OCI-LY7 (cell line): Measurements from ENCODE around the gene MAP1LC3B. TPM values are rescaled to one million over a fixed set of nuclear protein-coding genes. Genes with fewer than 3 reads are reported as not detected.

Source experiments
- BruUV-seq: library from RNA; stranded (reverse); fragments of 400-500 nt; replicated peaks from 2 replicates; lab custom pipeline; 2021; lab: Mats Ljungman, UMichigan
- CTCF ChIA-PET: fragments of 300-600 bp; sonication (Branson Sonifier 250); formaldehyde crosslinking; loops from one replicate; lab custom pipeline; 2022; ENCODE audit warnings: antibody characterized with exemption; ENCODE audit not compliant: unreplicated experiment; lab: Charles Lee
- POLR2A ChIA-PET: fragments of 300-600 bp; sonication (Branson Sonifier 250); formaldehyde crosslinking; loops from one replicate; lab custom pipeline; 2022; ENCODE audit warnings: antibody characterized with exemption; lab: Charles Lee
- DNase-seq: peaks from one replicate; pipeline ENCODE4 v3.0.0-alpha.2; 2015; ENCODE audit warnings: low spot score
- H2AFZ ChIP-seq: fragments of 200-600 bp; sonication (generic), shearing (Covaris generic); 2 replicates; pipeline ENCODE4 v1.6.1; 2014; ENCODE audit warnings: mild to moderate bottlenecking, antibody characterized with exemption, low read length, moderate library complexity
- H3K27ac ChIP-seq: fragments of 200-600 bp; sonication (generic); 2 replicates; pipeline ENCODE4 v1.5.1; 2014; ENCODE audit warnings: mixed run types, low read depth, mild to moderate bottlenecking, moderate library complexity, low read length, inconsistent platforms; ENCODE audit not compliant: poor library complexity, severe bottlenecking
- H3K36me3 ChIP-seq: fragments of 200-600 bp; sonication (generic); 2 replicates; pipeline ENCODE4 v1.6.1; 2014; ENCODE audit warnings: mild to moderate bottlenecking, antibody characterized with exemption, low read length, moderate library complexity, mixed read lengths; ENCODE audit not compliant: insufficient read depth
- H3K4me1 ChIP-seq: fragments of 200-600 bp; sonication (generic); 2 replicates; pipeline ENCODE4 v1.5.1; 2014; ENCODE audit warnings: mild to moderate bottlenecking, low read length; ENCODE audit not compliant: insufficient read depth, poor library complexity, severe bottlenecking
- H3K4me2 ChIP-seq: fragments of 200-600 bp; sonication (generic); 2 replicates; pipeline ENCODE4 v1.6.1; 2014; ENCODE audit warnings: mild to moderate bottlenecking, low read length
- H3K4me3 ChIP-seq: fragments of 200-600 bp; sonication (generic); 2 replicates; pipeline ENCODE4 v1.5.1; 2014; ENCODE audit warnings: mild to moderate bottlenecking, low read depth, low read length; ENCODE audit not compliant: poor library complexity, severe bottlenecking
- H3K79me2 ChIP-seq: fragments of 200-600 bp; sonication (generic); 2 replicates; pipeline ENCODE4 v1.6.1; 2016; ENCODE audit warnings: low read depth, mild to moderate bottlenecking, low read length, moderate library complexity, mixed read lengths; ENCODE audit not compliant: insufficient read depth
- H3K9me2 ChIP-seq: fragments of 200-600 bp; sonication (generic); 2 replicates; pipeline ENCODE4 v1.6.1; 2016; ENCODE audit warnings: mild to moderate bottlenecking, low read length, mixed read lengths; ENCODE audit not compliant: insufficient read depth
- H3K9me3 ChIP-seq: fragments of 200-600 bp; sonication (generic); 2 replicates; pipeline ENCODE4 v1.6.1; 2014; ENCODE audit warnings: mild to moderate bottlenecking, mixed run types, low read length, mixed read lengths
- H4K20me1 ChIP-seq: fragments of 200-600 bp; sonication (generic); 2 replicates; pipeline ENCODE4 v1.6.1; 2014; ENCODE audit warnings: mild to moderate bottlenecking, antibody characterized with exemption, low read length, moderate library complexity, mixed read lengths; ENCODE audit not compliant: insufficient read depth
- CTCF ChIP-seq: fragments of 200-600 bp; sonication (generic); conservative IDR thresholded peaks from 2 replicates; pipeline ENCODE4 v1.5.1; 2014; ENCODE audit warnings: mild to moderate bottlenecking, antibody characterized with exemption, low read length, moderate library complexity, mixed read lengths
- EZH2phosphoT487 ChIP-seq: fragments of 200-600 bp; sonication (generic); IDR thresholded peaks from 2 replicates; pipeline ENCODE4 v1.6.1; 2018; ENCODE audit warnings: low read depth, borderline replicate concordance, mild to moderate bottlenecking, mixed run types, antibody characterized with exemption, low read length, moderate library complexity, mixed read lengths
- intact Hi-C: fragments of 100-400 bp; cut with micrococcal nuclease; formaldehyde crosslinking; loops from one replicate; pipeline ENCODE4 v1.10.0; 2022; ENCODE audit not compliant: unreplicated experiment
- total RNA-seq, 2 experiments: library from RNA; depleted of rRNA in 1 of 2; stranded (reverse); fragments of >200 nt in 1 of 2; shearing (Covaris generic) in 1 of 2; gene quantifications; 2 replicates each; pipeline ENCODE4 v1.2.3, GENCODE V29; 2014 to 2022

MAP1LC3B gene
- total RNA-seq, 2 experiments from 2014 or later, result 15.3 to 43.8 TPM

- Histone ChIP-seq H3K4me3 (no peak overlapping the region), H3K36me3 (peaks cover 17% of the 10 kb centered on the region; the same call in 1 of the 2 replicates), H3K9me3 (no peaks in the 10 kb centered on the region), H3K9me2 (no peaks in the 10 kb centered on the region), H4K20me1 (no peaks in the 10 kb centered on the region; the same call in 1 of the 2 replicates), H3K79me2 (no peaks in the 10 kb centered on the region), H3K4me2 (no peak overlapping the region), H3K27ac (no peak overlapping the region), H2AFZ (no peak overlapping the region), H3K4me1 (no peaks in the 10 kb centered on the region)
- no peak for DNase-seq
- no TSS peak for BruUV-seq
- CTCF ChIA-PET, result no interaction called here
- POLR2A ChIA-PET, result no interaction called here
- intact Hi-C loops, result no loop called here
- TF ChIP-seq CTCF, result no peak
- TF ChIP-seq EZH2phosphoT487, result no peak
Measured at GRCh38 chr16:87424266-87424665, 32.1 kb downstream of the MAP1LC3B start.

DNA sequence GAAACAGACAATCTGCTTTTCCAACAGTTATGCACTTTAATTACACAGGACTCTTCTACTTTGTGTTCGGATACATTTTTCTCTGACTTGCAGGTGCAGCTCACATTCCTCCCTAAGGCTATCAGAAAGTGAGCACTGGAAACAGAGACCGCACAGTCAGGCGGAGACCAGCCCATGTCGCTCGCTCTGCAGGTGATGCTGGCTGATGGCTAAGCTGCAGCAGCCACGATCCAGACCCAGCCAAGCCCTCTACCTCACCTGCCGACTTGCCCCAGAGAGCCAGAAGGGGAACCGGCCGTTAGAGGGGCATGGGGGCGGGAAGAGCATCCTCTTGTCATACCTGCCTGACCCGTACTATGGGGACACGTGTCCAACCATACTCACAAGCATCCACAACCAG, 33.8 kb downstream of the MAP1LC3B start:
- H3K4me2 ChIP-seq, result no peak overlapping the region
- no peaks in the 10 kb centered on the region; the same call in 1 of the 2 replicates for H4K20me1 ChIP-seq
- no peaks in the 10 kb centered on the region for H3K79me2 ChIP-seq
- no peak overlapping the region for H2AFZ ChIP-seq
- no peaks in the 10 kb centered on the region for H3K4me1 ChIP-seq
- no peak overlapping the region for H3K4me3 ChIP-seq
- no peak for DNase-seq
- no TSS peak for BruUV-seq
- H3K36me3 ChIP-seq, result peaks cover 10% of the 10 kb centered on the region; the same call in 1 of the 2 replicates
- intact Hi-C loops, result no loop called here
- CTCF ChIA-PET, result no interaction called here
- POLR2A ChIA-PET, result interaction anchor here (0.6 kb wide), 1 partner anchor 59 kb away, joined by 5 read pairs; no protein-coding TSS in a partner anchor
- H3K9me3 ChIP-seq, result no peaks in the 10 kb centered on the region
- no peaks in the 10 kb centered on the region for H3K9me2 ChIP-seq
- TF ChIP-seq EZH2phosphoT487, result no peak
- no peak for TF ChIP-seq CTCF
- H3K27ac ChIP-seq, result no peak overlapping the region

DNA sequence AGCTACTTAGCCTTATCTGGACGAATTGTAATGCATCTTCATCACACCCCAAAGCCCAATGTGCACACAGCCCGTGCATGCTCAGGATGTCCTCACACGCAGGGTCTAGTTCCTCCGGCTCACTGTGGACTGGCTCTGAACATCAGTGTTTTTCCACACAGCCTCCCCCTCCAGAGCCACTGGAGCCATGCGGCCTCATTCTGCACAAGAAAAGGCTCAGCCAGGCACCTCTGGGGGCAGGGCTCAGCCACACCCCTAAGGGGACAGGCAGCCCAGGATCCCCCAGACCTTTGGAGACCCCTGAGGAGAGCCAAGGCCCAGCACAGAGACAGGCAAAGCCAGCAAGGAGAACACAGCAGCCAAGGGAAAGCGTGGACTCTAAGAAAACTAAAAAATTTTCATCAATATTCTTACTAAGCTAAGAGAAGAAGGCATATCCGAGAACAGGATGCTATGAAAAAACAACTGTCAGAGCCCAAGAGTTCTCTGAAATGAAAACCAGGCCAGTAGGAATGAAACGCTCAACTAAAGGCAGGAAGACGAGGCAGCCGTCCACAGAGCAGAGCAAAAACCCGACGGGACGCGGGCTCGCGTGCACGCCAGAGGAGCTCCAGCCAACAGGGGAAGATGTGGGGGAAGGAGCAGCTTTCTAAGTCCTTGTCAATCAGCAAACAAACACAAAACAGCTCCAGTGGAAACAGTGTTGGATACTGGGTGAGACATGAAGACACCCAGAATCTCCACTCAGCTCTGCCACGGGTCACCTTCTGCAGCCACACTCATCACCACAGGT, 34.5 kb downstream of the MAP1LC3B start:
- TF ChIP-seq EZH2phosphoT487 (no peak), CTCF (no peak)
- CTCF ChIA-PET, result no interaction called here
- H2AFZ ChIP-seq, result no peak overlapping the region
- H3K4me1 ChIP-seq, result no peaks in the 10 kb centered on the region
- H4K20me1 ChIP-seq, result no peaks in the 10 kb centered on the region; the same call in 1 of the 2 replicates
- H3K4me3 ChIP-seq, result no peak overlapping the region
- H3K79me2 ChIP-seq, result no peaks in the 10 kb centered on the region
- no peak overlapping the region for H3K27ac ChIP-seq
- DNase-seq, result no peak
- POLR2A ChIA-PET, result no interaction called here
- no peaks in the 10 kb centered on the region for H3K9me2 ChIP-seq
- H3K4me2 ChIP-seq, result no peak overlapping the region
- H3K9me3 ChIP-seq, result no peaks in the 10 kb centered on the region
- intact Hi-C loops, result no loop called here
- BruUV-seq, result no TSS peak
- peaks cover 10% of the 10 kb centered on the region; the same call in 1 of the 2 replicates for H3K36me3 ChIP-seq
